Upper lobe of left lung (tissue), 6 donors: ENCODE measurements around the gene SCFD2. TPM values are rescaled to one million over a fixed set of nuclear protein-coding genes. Genes with fewer than 3 reads are reported as not detected.
"Not testable (repeated sequence)": the region's sequence is repeated elsewhere in the genome, so short reads cannot be mapped to it uniquely, and the experiment has no call there.

Experiments
- ATAC-seq, 2 donors: fragments of 200-7000 bp; cut with Tn5 transposase; one replicate each; pipeline ENCODE4 v1.9.1; 2022; ENCODE audit warnings: mild to moderate bottlenecking in 2 of 2, moderate library complexity in 2 of 2; ENCODE audit not compliant: low FRiP score in 2 of 2
- DNase-seq, 2 donors: peaks; one replicate each; pipeline ENCODE4 v3.0.0-alpha.2; 2019 to 2020
- H3K27ac ChIP-seq, 4 donors: fragments of 200-600 bp; sonication (generic); one replicate each; pipeline ENCODE4 v1.5.1; 2016 to 2019
- H3K27me3 ChIP-seq, 4 donors: fragments of 200-600 bp; sonication (generic); one replicate each; pipeline ENCODE4 v1.5.1; 2017 to 2019
- H3K36me3 ChIP-seq, 4 donors: fragments of 200-600 bp; sonication (generic); one replicate each; pipeline ENCODE4 v1.5.1; 2016 to 2019
- H3K4me1 ChIP-seq, 4 donors: fragments of 200-600 bp; sonication (generic); one replicate each; pipeline ENCODE4 v1.5.1; 2018 to 2019
- H3K4me3 ChIP-seq, 4 donors: fragments of 200-600 bp; sonication (generic); one replicate each; pipeline ENCODE4 v1.5.1; 2017 to 2019; ENCODE audit warnings: mild to moderate bottlenecking in 2 of 4, moderate library complexity in 1 of 4
- H3K9me3 ChIP-seq, 4 donors: fragments of 200-600 bp; sonication (generic); one replicate each; pipeline ENCODE4 v1.5.1; 2018 to 2019
- EP300 ChIP-seq, 4 donors: sonication (generic); formaldehyde crosslinking; IDR thresholded peaks; one replicate each; pipeline ENCODE4 v1.5.1; 2017; ENCODE audit warnings: antibody characterized with exemption in 4 of 4, control low read depth in 2 of 4
- POLR2A ChIP-seq, 4 donors: fragments of 450-650 bp; IDR thresholded peaks; one replicate each; pipeline ENCODE4 v1.5.1; 2016 to 2017; ENCODE audit warnings: antibody characterized with exemption in 4 of 4, mild to moderate bottlenecking in 2 of 4
- POLR2AphosphoS5 ChIP-seq, 2 donors: sonication (generic); formaldehyde crosslinking; IDR thresholded peaks; one replicate each; pipeline ENCODE4 v1.5.1; 2017; ENCODE audit warnings: antibody characterized with exemption in 2 of 2
- WGBS, 2 donors: methylation state at CpG; one replicate each; pipeline ENCODE4 v1.1.5; 2017 to 2018; 5-methylcytosine and 5-hydroxymethylcytosine counted together
- total RNA-seq, 6 donors: library from RNA; depleted of rRNA in 4 of 6; stranded (reverse); fragments of >200 nt in 4 of 6; gene quantifications; one replicate each; pipeline versions ENCODE4 v1.1.0 to v1.2.1, GENCODE V29; 2016 to 2021
- TF ChIP-seq, protein P1 (sequence below), 6 experiments: fragments of 450-650 bp in 4 of 6; fragments of 200-600 bp in 2 of 6; sonication (generic) in 2 of 6; IDR thresholded peaks; one replicate each; pipeline ENCODE4 v1.5.1; 2016 to 2019; ENCODE audit warnings: antibody characterized with exemption in 6 of 6
- donor health status: DM: no; HTN: no; CAD: no; lungs with moderate emphysema.
- donor health status: DM: no; HTN: yes; CAD: no; lungs with severe emphysema.

The SCFD2 gene
- total RNA-seq, 6 donors from 2014 or later, result 15.2 to 33.5 (median 20.0) TPM

DNA sequence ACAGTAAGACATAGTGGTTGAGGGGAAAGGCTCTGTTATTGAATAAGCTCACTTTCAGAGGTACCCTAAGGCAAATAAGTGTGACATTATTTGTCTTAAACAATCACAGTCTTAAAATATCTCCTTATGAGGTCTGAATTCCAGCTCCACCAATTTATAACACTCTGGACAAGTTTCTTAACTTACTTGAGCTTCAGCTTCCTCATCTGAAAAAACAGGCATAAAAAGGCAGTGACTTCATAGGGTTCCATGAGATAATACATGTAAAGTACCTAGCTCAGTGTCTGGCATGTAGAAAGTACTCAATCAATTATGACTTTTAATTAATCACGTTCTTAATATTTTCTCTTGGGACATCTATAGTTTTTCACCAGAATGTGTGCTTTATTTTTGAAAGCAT lies 301.3 kb downstream of the SCFD2 start:
- 47 to 49% methylated on average over 1 of the region's 1 CpG for WGBS, 2 donors
- TF ChIP-seq POLR2AphosphoS5 (IDR thresholded peaks at IDR 0.05) (no peak), POLR2A (IDR thresholded peaks at IDR 0.05) (no peak), EP300 (IDR thresholded peaks at IDR 0.05) (no peak)
- TF ChIP-seq, protein P1, sequence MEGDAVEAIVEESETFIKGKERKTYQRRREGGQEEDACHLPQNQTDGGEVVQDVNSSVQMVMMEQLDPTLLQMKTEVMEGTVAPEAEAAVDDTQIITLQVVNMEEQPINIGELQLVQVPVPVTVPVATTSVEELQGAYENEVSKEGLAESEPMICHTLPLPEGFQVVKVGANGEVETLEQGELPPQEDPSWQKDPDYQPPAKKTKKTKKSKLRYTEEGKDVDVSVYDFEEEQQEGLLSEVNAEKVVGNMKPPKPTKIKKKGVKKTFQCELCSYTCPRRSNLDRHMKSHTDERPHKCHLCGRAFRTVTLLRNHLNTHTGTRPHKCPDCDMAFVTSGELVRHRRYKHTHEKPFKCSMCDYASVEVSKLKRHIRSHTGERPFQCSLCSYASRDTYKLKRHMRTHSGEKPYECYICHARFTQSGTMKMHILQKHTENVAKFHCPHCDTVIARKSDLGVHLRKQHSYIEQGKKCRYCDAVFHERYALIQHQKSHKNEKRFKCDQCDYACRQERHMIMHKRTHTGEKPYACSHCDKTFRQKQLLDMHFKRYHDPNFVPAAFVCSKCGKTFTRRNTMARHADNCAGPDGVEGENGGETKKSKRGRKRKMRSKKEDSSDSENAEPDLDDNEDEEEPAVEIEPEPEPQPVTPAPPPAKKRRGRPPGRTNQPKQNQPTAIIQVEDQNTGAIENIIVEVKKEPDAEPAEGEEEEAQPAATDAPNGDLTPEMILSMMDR (IDR thresholded peaks at IDR 0.05), result no peak
- Histone ChIP-seq H3K36me3 (no peaks in the 10 kb centered on the region), H3K4me1 (no peaks in the 10 kb centered on the region), H3K9me3 (no peaks in the 10 kb centered on the region), H3K4me3 (no peak overlapping the region), H3K27me3 (no peaks in the 10 kb centered on the region), H3K27ac (no peak overlapping the region)
- DNase-seq (no peak), ATAC-seq (no peak)

DNA sequence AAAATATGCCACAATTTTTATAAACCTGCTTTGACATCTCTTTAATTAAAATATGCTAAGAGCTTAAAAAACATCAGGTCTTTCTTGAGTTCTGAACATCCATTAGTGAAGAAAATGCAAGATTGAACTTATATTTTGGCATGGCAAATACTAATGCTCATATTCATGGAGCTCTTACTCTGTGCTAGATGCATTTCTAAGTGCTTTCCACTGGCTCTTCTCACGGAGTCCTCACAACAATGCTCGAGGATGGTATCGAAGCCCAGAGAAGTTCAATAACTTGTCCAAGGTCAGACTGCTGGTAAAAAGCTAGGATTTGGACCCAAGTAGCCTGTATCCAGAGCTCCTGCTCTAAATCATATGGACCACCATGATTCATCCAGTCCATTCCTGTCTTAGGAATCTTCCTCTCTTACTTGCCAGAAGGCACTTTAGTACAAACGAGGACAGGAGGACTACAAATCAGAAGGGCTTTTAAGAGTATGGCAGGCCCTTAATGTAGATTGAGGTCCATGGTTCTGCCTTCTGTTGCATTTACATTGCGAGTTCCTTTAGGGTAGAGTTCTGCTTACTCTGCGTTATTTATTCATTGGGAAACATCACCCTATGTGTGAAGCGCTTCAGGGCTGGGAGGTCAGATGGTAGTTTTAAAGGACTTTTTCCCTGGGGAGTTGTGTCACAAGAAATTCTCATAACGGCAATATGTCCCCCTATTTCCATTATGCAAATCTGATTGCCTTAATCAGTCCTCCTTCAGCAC lies 304.6 kb downstream of the SCFD2 start:
- WGBS, 2 donors, result 93 to 95% methylated on average over 8 of the region's 8 CpGs
- H3K36me3 ChIP-seq, result no peaks in the 10 kb centered on the region
- DNase-seq, result no peak
- no peaks in the 10 kb centered on the region for H3K4me1 ChIP-seq
- TF ChIP-seq POLR2AphosphoS5 (IDR thresholded peaks at IDR 0.05) (no peak), EP300 (IDR thresholded peaks at IDR 0.05) (no peak)
- ATAC-seq, result no peak
- H3K27me3 ChIP-seq, result no peaks in the 10 kb centered on the region
- H3K27ac ChIP-seq, result no peak overlapping the region
- H3K9me3 ChIP-seq, result no peaks in the 10 kb centered on the region
- no peak overlapping the region for H3K4me3 ChIP-seq

DNA sequence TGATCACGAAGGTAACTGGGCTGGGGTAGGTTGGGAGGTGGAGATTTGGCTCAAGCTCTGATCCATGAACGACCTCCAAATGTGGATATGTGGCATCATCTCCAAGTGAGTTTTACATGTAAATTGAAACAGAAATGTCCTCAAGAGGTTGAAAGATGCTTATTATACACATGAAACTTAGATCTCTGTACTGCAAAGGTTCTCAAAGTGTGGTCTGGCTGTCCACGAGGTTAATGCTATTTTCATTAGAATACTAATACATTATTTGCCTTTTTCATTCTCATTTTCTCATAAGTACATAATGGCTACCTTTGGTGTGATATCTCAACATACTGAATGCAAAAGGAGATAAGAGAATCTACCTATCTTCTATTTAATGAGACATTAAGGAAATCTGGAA lies 305.6 kb downstream of the SCFD2 start:
- 73 to 75% methylated on average over 3 of the region's 3 CpGs for WGBS, 2 donors
- ATAC-seq, result no peak

GRCh38 chr4:53059871-53060270 lies 306.0 kb downstream of the SCFD2 start:
- no peak for TF ChIP-seq POLR2AphosphoS5 (IDR thresholded peaks at IDR 0.05)
- no peak for TF ChIP-seq POLR2A (IDR thresholded peaks at IDR 0.05)
- no peak for TF ChIP-seq EP300 (IDR thresholded peaks at IDR 0.05)
- TF ChIP-seq, protein P1 (IDR thresholded peaks at IDR 0.05), result no peak
- Histone ChIP-seq H3K27me3 (no peaks in the 10 kb centered on the region), H3K27ac (no peak overlapping the region), H3K36me3 (no peaks in the 10 kb centered on the region), H3K9me3 (no peaks in the 10 kb centered on the region), H3K4me3 (no peak overlapping the region), H3K4me1 (no peaks in the 10 kb centered on the region)
- 95 to 100% methylated on average over 1 of the region's 1 CpG for WGBS, 2 donors
- ATAC-seq (no peak), DNase-seq (no peak)

More for the DNA sequence above, 305.6 kb downstream of the SCFD2 start:
- Histone ChIP-seq H3K27me3 (no peaks in the 10 kb centered on the region), H3K36me3 (no peaks in the 10 kb centered on the region), H3K9me3 (no peaks in the 10 kb centered on the region), H3K27ac (no peak overlapping the region), H3K4me1 (no peaks in the 10 kb centered on the region), H3K4me3 (no peak overlapping the region)
- TF ChIP-seq, protein P1 (IDR thresholded peaks at IDR 0.05), result no peak
- no peak for TF ChIP-seq EP300 (IDR thresholded peaks at IDR 0.05)
- no peak for TF ChIP-seq POLR2AphosphoS5 (IDR thresholded peaks at IDR 0.05)
- no peak for TF ChIP-seq POLR2A (IDR thresholded peaks at IDR 0.05)
- DNase-seq, result no peak

GRCh38 chr4:53059256-53059655 lies 306.6 kb downstream of the SCFD2 start:
- H3K4me1 ChIP-seq, result no peaks in the 10 kb centered on the region
- no peaks in the 10 kb centered on the region for H3K36me3 ChIP-seq
- H3K4me3 ChIP-seq, result no peak overlapping the region
- ATAC-seq, result peak in 1 of 2 donors; percentile 36
- no peak for DNase-seq
- WGBS, 2 donors, result 83 to 84% methylated on average over 4 of the region's 4 CpGs
- no peaks in the 10 kb centered on the region for H3K9me3 ChIP-seq
- H3K27me3 ChIP-seq, result no peaks in the 10 kb centered on the region
- H3K27ac ChIP-seq, result no peak overlapping the region
- TF ChIP-seq POLR2A (IDR thresholded peaks at IDR 0.05), result no peak

DNA sequence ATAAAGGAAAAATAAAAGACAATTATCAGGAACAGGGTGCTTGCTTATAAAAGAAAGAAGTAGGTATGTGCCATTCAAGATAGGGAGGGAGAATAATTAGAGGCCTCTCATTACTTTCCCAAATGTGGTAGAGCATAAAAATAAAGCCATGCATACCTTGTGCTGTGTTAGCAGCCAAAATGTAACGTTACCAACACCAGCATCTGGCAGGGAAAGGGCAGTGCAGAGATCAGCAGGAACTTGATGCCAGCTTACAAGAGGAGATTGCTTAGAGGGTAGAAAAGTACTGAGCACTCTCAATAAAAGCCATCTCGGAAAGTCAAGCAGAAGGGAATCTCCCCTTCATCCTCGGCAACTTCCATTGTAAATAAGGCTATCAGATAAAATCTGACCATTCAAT lies 308.2 kb downstream of the SCFD2 start:
- Histone ChIP-seq H3K27ac (no peak overlapping the region), H3K9me3 (no peaks in the 10 kb centered on the region), H3K36me3 (no peaks in the 10 kb centered on the region), H3K27me3 (no peaks in the 10 kb centered on the region), H3K4me3 (no peak overlapping the region), H3K4me1 (no peaks in the 10 kb centered on the region)
- TF ChIP-seq EP300 (IDR thresholded peaks at IDR 0.05) (no peak), POLR2AphosphoS5 (IDR thresholded peaks at IDR 0.05) (no peak), POLR2A (IDR thresholded peaks at IDR 0.05) (no peak)
- TF ChIP-seq, protein P1 (IDR thresholded peaks at IDR 0.05), result no peak
- ATAC-seq (no peak), DNase-seq (no peak)
- 91 to 98% methylated on average over 3 of the region's 3 CpGs for WGBS, 2 donors

DNA sequence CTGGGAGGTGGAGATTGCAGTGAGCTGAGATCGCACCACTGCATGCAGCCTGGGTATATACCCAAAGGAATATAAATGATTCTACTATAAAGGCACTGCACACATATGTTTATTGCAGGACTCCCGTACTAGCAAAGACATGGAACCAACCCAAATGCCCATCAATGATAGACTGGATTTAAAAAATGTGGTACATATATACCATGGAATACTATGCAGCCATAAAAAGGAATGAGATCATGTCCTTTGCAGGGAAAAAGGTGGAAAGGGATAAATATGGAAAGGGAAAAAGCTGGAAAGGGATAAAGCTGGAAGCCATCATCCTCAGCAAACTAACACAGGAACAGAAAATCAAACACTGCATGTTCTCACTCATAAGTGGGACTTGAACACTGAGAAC lies 308.8 kb downstream of the SCFD2 start:
- not testable (repeated sequence) for H3K36me3 ChIP-seq, H3K4me3 ChIP-seq, H3K4me1 ChIP-seq, DNase-seq, H3K9me3 ChIP-seq, H3K27ac ChIP-seq, H3K27me3 ChIP-seq, ATAC-seq
- 92% methylated on average over 2 of the region's 2 CpGs for WGBS, 2 donors
